GM12891 (cell line): ENCODE measurements around the gene NINJ2.

Source experiments
- POLR2A ChIP-seq: IDR thresholded peaks from 2 replicates; pipeline ENCODE4 v1.6.1; 2011; ENCODE audit warnings: low read depth, low read length, control low read depth
- POLR2AphosphoS5 ChIP-seq: IDR thresholded peaks from 2 replicates; pipeline ENCODE4 v1.6.1; 2011; ENCODE audit warnings: low read depth, low read length, control low read depth
- TAF1 ChIP-seq: IDR thresholded peaks from 2 replicates; pipeline ENCODE4 v1.6.1; 2011; ENCODE audit warnings: low read depth, low read length, control low read depth

DNA sequence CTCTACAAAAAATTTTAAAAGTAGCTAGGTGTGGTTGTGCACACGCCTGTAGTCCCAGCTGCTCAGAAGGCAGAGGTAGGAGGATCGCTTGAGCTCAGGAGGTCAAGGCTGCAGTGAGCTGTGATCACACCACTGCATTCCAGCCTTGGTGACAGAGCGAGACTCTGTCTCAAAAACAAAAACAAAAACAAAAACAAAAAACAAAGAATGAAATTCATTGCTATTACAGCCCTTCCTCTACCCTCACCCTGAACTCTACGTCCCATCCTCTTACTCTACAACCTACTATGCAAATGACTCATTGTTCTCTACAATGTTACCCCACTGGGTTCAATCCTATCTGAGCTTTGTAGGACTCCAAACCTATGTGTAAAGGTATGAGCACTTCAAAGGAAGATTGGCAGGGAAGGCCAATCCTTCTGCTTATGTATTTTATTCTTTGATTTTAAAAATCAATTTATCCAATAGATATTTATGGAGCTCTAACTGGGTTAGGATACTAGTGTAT lies 39.3 kb downstream of the NINJ2 start:
- no peak for TF ChIP-seq TAF1
- no peak for TF ChIP-seq POLR2A
- no peak for TF ChIP-seq POLR2AphosphoS5
